GM18520 (cell line): ENCODE results near the gene KRTAP9-6.
"Not testable (repeated sequence)": the region's sequence is repeated elsewhere in the genome, so short reads cannot be mapped to it uniquely, and the experiment has no call there.

Source experiments
- ATAC-seq: cut with Tn5 transposase; IDR thresholded peaks from one replicate; pipeline ENCODE4 v1.9.1; 2021; ENCODE audit not compliant: unreplicated experiment

Gene KRTAP9-6

GRCh38 chr17:41265078-41265477 lies at the start of gene KRTAP9-6:
KRTAP9-6 (plus strand) TSS chr17:41265378; CDS start chr17:41265378, 0 bp downstream.
- ATAC-seq, result no peak

GRCh38 chr17:41215681-41216080 lies 49.5 kb upstream of the KRTAP9-6 start:
- no peak for ATAC-seq

GRCh38 chr17:41223821-41224220 lies 41.4 kb upstream of the KRTAP9-6 start:
- no peak for ATAC-seq

GRCh38 chr17:41226051-41226450 lies 39.1 kb upstream of the KRTAP9-6 start:
- ATAC-seq, result no peak

GRCh38 chr17:41226598-41227095 lies 38.5 kb upstream of the KRTAP9-6 start, which contains the start of gene KRTAP9-2:
KRTAP9-2 (plus strand) TSS chr17:41226648; CDS start chr17:41226655, 7 bp downstream.
- not testable (repeated sequence) for ATAC-seq

GRCh38 chr17:41230094-41230493 lies 35.1 kb upstream of the KRTAP9-6 start:
- ATAC-seq, result no peak

- no peak for ATAC-seq
Measured at GRCh38 chr17:41231731-41232130, 33.4 kb upstream of the KRTAP9-6 start.

- ATAC-seq, result not testable (repeated sequence)
Measured at GRCh38 chr17:41232399-41233105, 32.6 kb upstream of the KRTAP9-6 start, which contains the start of gene KRTAP9-3. KRTAP9-3 (plus strand) TSS chr17:41232449; CDS start chr17:41232502, 53 bp downstream.

GRCh38 chr17:41237116-41237515 lies 28.1 kb upstream of the KRTAP9-6 start:
- ATAC-seq, result not testable (repeated sequence)

GRCh38 chr17:41237949-41238437 lies 27.2 kb upstream of the KRTAP9-6 start, which contains the start of gene KRTAP9-8:
KRTAP9-8 (plus strand) TSS chr17:41237999; CDS start chr17:41238052, 53 bp downstream.
- ATAC-seq, result not testable (repeated sequence)

- not testable (repeated sequence) for ATAC-seq
Measured at GRCh38 chr17:41246995-41247787, 18.0 kb upstream of the KRTAP9-6 start.

GRCh38 chr17:41249637-41250240 lies 15.4 kb upstream of the KRTAP9-6 start, which contains the start of gene KRTAP9-4:
KRTAP9-4 (plus strand) TSS chr17:41249687; CDS start chr17:41249721, 34 bp downstream.
- not testable (repeated sequence) for ATAC-seq

- ATAC-seq, result no peak
Measured at GRCh38 chr17:41251261-41251660, 13.9 kb upstream of the KRTAP9-6 start.

- ATAC-seq, result no peak
Measured at GRCh38 chr17:41254861-41255260, 10.3 kb upstream of the KRTAP9-6 start.

- ATAC-seq, result not testable (repeated sequence)
Measured at GRCh38 chr17:41255381-41256290, 9.5 kb upstream of the KRTAP9-6 start, which contains the start of gene KRTAP9-9. KRTAP9-9 (plus strand) TSS chr17:41255384.

- no peak for ATAC-seq
Measured at GRCh38 chr17:41256291-41256685, 8.9 kb upstream of the KRTAP9-6 start.

- no peak for ATAC-seq
Measured at GRCh38 chr17:41258406-41258805, 6.8 kb upstream of the KRTAP9-6 start.

- ATAC-seq, result no peak
Measured at GRCh38 chr17:41263212-41263611, 2.0 kb upstream of the KRTAP9-6 start.

- ATAC-seq, result no peak
Measured at GRCh38 chr17:41264599-41264998, 579 bp upstream of the KRTAP9-6 start.

- no peak for ATAC-seq
Measured at GRCh38 chr17:41267711-41268110, 2.5 kb downstream of the KRTAP9-6 start.
